H9 (cell line): ENCODE results near the gene ZMIZ1. TPM values are rescaled to one million over a fixed set of nuclear protein-coding genes. Genes with fewer than 3 reads are reported as not detected.

ENCODE experiments used
- DNase-seq: peaks from one replicate; pipeline ENCODE4 v3.0.0-alpha.2; 2017
- H2AFZ ChIP-seq: one replicate; pipeline ENCODE4 v1.6.1; 2013; ENCODE audit warnings: mild to moderate bottlenecking, low read length, control low read depth, moderate library complexity
- H2AK5ac ChIP-seq: 2 replicates; pipeline ENCODE4 v1.6.1; 2013; ENCODE audit warnings: low read length, control low read depth, mixed read lengths; ENCODE audit not compliant: insufficient read length
- H2BK120ac ChIP-seq: one replicate; pipeline ENCODE4 v1.6.1; 2013; ENCODE audit warnings: low read depth, mild to moderate bottlenecking, low read length, control low read depth, inconsistent platforms; ENCODE audit not compliant: poor library complexity, severe bottlenecking
- H2BK12ac ChIP-seq: 2 replicates; pipeline ENCODE4 v1.6.1; 2013; ENCODE audit warnings: low read length, control low read depth, mixed read lengths, low read depth; ENCODE audit not compliant: insufficient read length
- H2BK15ac ChIP-seq: 2 replicates; pipeline ENCODE4 v1.6.1; 2013; ENCODE audit warnings: low read depth, low read length, control low read depth
- H2BK20ac ChIP-seq: one replicate; pipeline ENCODE4 v1.6.1; 2013; ENCODE audit warnings: low read depth, mild to moderate bottlenecking, low read length, control low read depth, inconsistent platforms; ENCODE audit not compliant: poor library complexity, severe bottlenecking
- H2BK5ac ChIP-seq: 2 replicates; pipeline ENCODE4 v1.6.1; 2013; ENCODE audit warnings: low read length, control low read depth, mixed read lengths; ENCODE audit not compliant: insufficient read length
- H3K14ac ChIP-seq: 2 replicates; pipeline ENCODE4 v1.6.1; 2013; ENCODE audit warnings: low read length, control low read depth; ENCODE audit not compliant: insufficient read depth
- H3K18ac ChIP-seq: 2 replicates; pipeline ENCODE4 v1.6.1; 2013; ENCODE audit warnings: low read depth, mild to moderate bottlenecking, mixed read lengths, low read length, control low read depth; ENCODE audit not compliant: insufficient read length
- H3K23ac ChIP-seq: 2 replicates; pipeline ENCODE4 v1.6.1; 2013; ENCODE audit warnings: low read length, control low read depth, mixed read lengths, low read depth; ENCODE audit not compliant: insufficient read length
- H3K23me2 ChIP-seq: 2 replicates; pipeline ENCODE4 v1.6.1; 2013; ENCODE audit warnings: low read depth, mild to moderate bottlenecking, mixed read lengths, low read length, control low read depth; ENCODE audit not compliant: insufficient read length, poor library complexity, severe bottlenecking
- H3K27ac ChIP-seq: 2 replicates; pipeline ENCODE4 v1.5.1; 2013; ENCODE audit warnings: low read length, control low read depth, mixed read lengths, low read depth; ENCODE audit not compliant: insufficient read length
- H3K27me3 ChIP-seq: 2 replicates; pipeline ENCODE4 v1.6.1; 2013; ENCODE audit warnings: low read length, control low read depth, inconsistent platforms; ENCODE audit not compliant: insufficient read depth
- H3K4ac ChIP-seq: 2 replicates; pipeline ENCODE4 v1.6.1; 2013; ENCODE audit warnings: low read depth, mild to moderate bottlenecking, control low read depth, inconsistent platforms, low read length, moderate library complexity
- H3K4me1 ChIP-seq: 2 replicates; pipeline ENCODE4 v1.6.1; 2013; ENCODE audit warnings: low read length, control low read depth, inconsistent platforms; ENCODE audit not compliant: insufficient read depth
- H3K4me2 ChIP-seq: 2 replicates; pipeline ENCODE4 v1.6.1; 2013; ENCODE audit warnings: low read length, control low read depth, mixed read lengths; ENCODE audit not compliant: insufficient read length, insufficient read depth
- H3K56ac ChIP-seq: 2 replicates; pipeline ENCODE4 v1.6.1; 2013; ENCODE audit warnings: low read depth, mild to moderate bottlenecking, mixed read lengths, low read length, control low read depth; ENCODE audit not compliant: insufficient read length
- H3K79me1 ChIP-seq: 2 replicates; pipeline ENCODE4 v1.6.1; 2013; ENCODE audit warnings: low read depth, mild to moderate bottlenecking, moderate library complexity, low read length, control low read depth, inconsistent platforms; ENCODE audit not compliant: insufficient read depth, poor library complexity, severe bottlenecking
- H3K79me2 ChIP-seq: 2 replicates; pipeline ENCODE4 v1.6.1; 2013; ENCODE audit warnings: low read length, control low read depth, inconsistent platforms; ENCODE audit not compliant: insufficient read depth
- H3K9ac ChIP-seq: 2 replicates; pipeline ENCODE4 v1.6.1; 2013; ENCODE audit warnings: low read length, control low read depth, mixed read lengths; ENCODE audit not compliant: insufficient read length; ENCODE audit errors: extremely low read depth
- H3K9me3 ChIP-seq: one replicate; pipeline ENCODE4 v1.6.1; 2013; ENCODE audit warnings: low read depth, low read length, inconsistent platforms; ENCODE audit not compliant: control insufficient read depth
- H3T11ph ChIP-seq: one replicate; pipeline ENCODE4 v1.6.1; 2013; ENCODE audit warnings: mild to moderate bottlenecking, low read length, control low read depth, inconsistent platforms
- H4K20me1 ChIP-seq: one replicate; pipeline ENCODE4 v1.6.1; 2013; ENCODE audit not compliant: control insufficient read depth, insufficient read length, insufficient read depth
- H4K5ac ChIP-seq: 2 replicates; pipeline ENCODE4 v1.6.1; 2013; ENCODE audit warnings: low read depth, mild to moderate bottlenecking, mixed read lengths, low read length, control low read depth; ENCODE audit not compliant: insufficient read length
- H4K8ac ChIP-seq: replicated peaks from 2 replicates; pipeline ENCODE4 v1.6.1; 2013; ENCODE audit warnings: low read length, control low read depth, mixed read lengths, low read depth; ENCODE audit not compliant: insufficient read length
- H4K91ac ChIP-seq: 2 replicates; pipeline ENCODE4 v1.6.1; 2013; ENCODE audit warnings: low read depth, mild to moderate bottlenecking, moderate library complexity, mixed read lengths, low read length, control low read depth; ENCODE audit not compliant: insufficient read length
- H3K27ac Mint-ChIP-seq, 3 experiments: 2 replicates in 2 of 3; 3 replicates in 1 of 3; pipeline ENCODE4 v1.8.0; 2020 to 2021; ENCODE audit warnings: mixed read lengths in 3 of 3, mild to moderate bottlenecking in 1 of 3, moderate library complexity in 1 of 3
- H3K27me3 Mint-ChIP-seq: 2 replicates; pipeline ENCODE4 v1.8.0; 2021; ENCODE audit warnings: low read depth, mild to moderate bottlenecking, moderate library complexity, mixed read lengths
- H3K36me3 Mint-ChIP-seq, 3 experiments: 2 replicates in 2 of 3; 3 replicates in 1 of 3; pipeline ENCODE4 v1.8.0; 2020 to 2021; ENCODE audit warnings: low read depth in 3 of 3, mixed read lengths in 3 of 3; ENCODE audit not compliant: insufficient read depth in 1 of 3
- H3K4me1 Mint-ChIP-seq, 2 experiments: 2 replicates each; pipeline ENCODE4 v1.8.0; 2020; ENCODE audit warnings: mixed read lengths in 2 of 2
- H3K4me3 Mint-ChIP-seq, 2 experiments: 2 replicates in 1 of 2; 3 replicates in 1 of 2; pipeline ENCODE4 v1.8.0; 2020 to 2021; ENCODE audit warnings: mild to moderate bottlenecking in 2 of 2, mixed read lengths in 2 of 2, moderate library complexity in 1 of 2
- H3K9me3 Mint-ChIP-seq, 2 experiments: 2 replicates in 1 of 2; 3 replicates in 1 of 2; pipeline ENCODE4 v1.8.0; 2020; ENCODE audit warnings: mild to moderate bottlenecking in 2 of 2, mixed read lengths in 2 of 2, moderate library complexity in 1 of 2
- CTCF ChIP-seq: fragments of 200-600 bp; sonication (generic); conservative IDR thresholded peaks from 3 replicates; pipeline ENCODE4 v1.8.0; 2021; ENCODE audit warnings: antibody characterized with exemption, mild to moderate bottlenecking
- WGBS: extraction: QIAGEN DNeasy Blood & Tissue Kit; methylation state at CpG from one replicate; pipeline ENCODE4 v1.1.7; 2013; ENCODE audit warnings: missing lambda C conversion rate, low lambda C conversion rate, mixed read lengths; ENCODE audit not compliant: insufficient read length; ENCODE audit errors: extremely low coverage; 5-methylcytosine and 5-hydroxymethylcytosine counted together
- total RNA-seq: library from RNA; stranded (reverse); gene quantifications from 2 replicates; pipeline ENCODE4 v1.2.1, GENCODE V29; 2021

Gene ZMIZ1
- total RNA-seq, 1 experiment from 2014 or later, result 36.9 TPM

GRCh38 chr10:79347894-79348639 is 279.3 kb downstream of the ZMIZ1 start:
- Histone ChIP-seq H2AK5ac (no peak overlapping the region), H3K27me3 (no peaks in the 10 kb centered on the region), H3K27ac (no peak overlapping the region), H3K79me2 (no peaks in the 10 kb centered on the region), H3K4ac (no peak overlapping the region; the same call in 1 of the 2 replicates), H2AFZ (no peak overlapping the region), H3K9me3 (no peaks in the 10 kb centered on the region), H3K4me1 (0 out of 2 replicates have a peak, but pooled peaks cover 5% of the 10 kb centered on the region), H2BK12ac (no peak overlapping the region), H2BK20ac (no peak overlapping the region), H2BK120ac (no peak overlapping the region), H2BK15ac (no peak overlapping the region), H3K14ac (peak overlapping the region; percentile 89), H4K20me1 (no peaks in the 10 kb centered on the region), H3K9ac (peak overlapping the region; percentile 57), H3T11ph (no peak overlapping the region), H3K23ac (no peak overlapping the region), H4K8ac (no peak overlapping the region), H3K23me2 (peaks cover 5% of the 10 kb centered on the region), H4K91ac (no peak overlapping the region), H3K4me2 (peak overlapping the region; percentile 43), H3K18ac (peak overlapping the region; percentile 50), H2BK5ac (no peak overlapping the region), H3K56ac (no peak overlapping the region), H4K5ac (no peak overlapping the region), H3K79me1 (peaks cover 5% of the 10 kb centered on the region)
- WGBS, result no CpG with 5 or more reads among the region's 34 CpGs
- Mint-ChIP-seq H3K4me3 (peak overlapping the region; percentile 76 to 87), H3K36me3 (peaks cover 18 to 44% (median 40%) of the 10 kb centered on the region in 3 experiments; a peak in 6 of 7 replicates), H3K27ac (no peak overlapping the region), H3K27me3 (peaks cover 8% of the 10 kb centered on the region), H3K9me3 (no peaks in the 10 kb centered on the region), H3K4me1 (peaks cover 8 to 23% of the 10 kb centered on the region in 2 experiments)
- TF ChIP-seq CTCF, result no peak
- peak; percentile 52 for DNase-seq
